ENCODE data around the gene PSKH1. TPM values are rescaled to one million over a fixed set of nuclear protein-coding genes. Genes with fewer than 3 reads are reported as not detected.

The PSKH1 gene
- total RNA-seq, 2 donors from 2014 or later, result 24.1 to 36.0 TPM

- Histone ChIP-seq H3K9me3 (no peaks in the 10 kb centered on the region), H3K36me3 (peaks cover 38% of the 10 kb centered on the region), H3K27me3 (replicated peaks; ENCODE audit: insufficient read depth) (no peaks in the 10 kb centered on the region), H3K4me3 (peak overlapping the region; percentile 95), H3K27ac (peak overlapping the region; percentile 69 to 79), H3K4me1 (ENCODE audit: control insufficient read depth in 1 of 2, low read depth in 2 of 2) (peaks cover 30 to 42% of the 10 kb centered on the region in 2 donors)
- TF ChIP-seq CTCF (IDR thresholded peaks at IDR 0.05), result no peak
- DNase-seq (ENCODE audit: low spot score) (no peak), ATAC-seq (ENCODE audit: insufficient number of reproducible peaks, low FRiP score, low read depth) (no peak)
These were observed 19.4 kb upstream of the PSKH1 start for GRCh38 chr16:67873435-67874370.

GRCh38 chr16:67874372-67874771, 18.7 kb upstream of the PSKH1 start:
- DNase-seq (ENCODE audit: low spot score), result no peak
- no peak for ATAC-seq (ENCODE audit: insufficient number of reproducible peaks, low FRiP score, low read depth)
- TF ChIP-seq CTCF (IDR thresholded peaks at IDR 0.05), result no peak
- Histone ChIP-seq H3K9me3 (no peaks in the 10 kb centered on the region), H3K27ac (no peak overlapping the region), H3K36me3 (peaks cover 43% of the 10 kb centered on the region), H3K4me1 (ENCODE audit: control insufficient read depth in 1 of 2, low read depth in 2 of 2) (peaks cover 25 to 35% of the 10 kb centered on the region in 2 donors), H3K4me3 (peak overlapping the region; percentile 95), H3K27me3 (replicated peaks; ENCODE audit: insufficient read depth) (no peaks in the 10 kb centered on the region)

GRCh38 chr16:67877064-67877463, 16.0 kb upstream of the PSKH1 start:
- DNase-seq (ENCODE audit: low spot score), result no peak
- H3K27me3 ChIP-seq (replicated peaks; ENCODE audit: insufficient read depth), result no peaks in the 10 kb centered on the region
- no peak for TF ChIP-seq CTCF (IDR thresholded peaks at IDR 0.05)
- peaks cover 22 to 27% of the 10 kb centered on the region in 2 donors for H3K4me1 ChIP-seq (ENCODE audit: control insufficient read depth in 1 of 2, low read depth in 2 of 2)
- no peak for ATAC-seq (ENCODE audit: insufficient number of reproducible peaks, low FRiP score, low read depth)
- H3K36me3 ChIP-seq, result peaks cover 59% of the 10 kb centered on the region
- H3K9me3 ChIP-seq, result no peaks in the 10 kb centered on the region
- H3K4me3 ChIP-seq, result no peak overlapping the region
- H3K27ac ChIP-seq, result no peak overlapping the region

GRCh38 chr16:67878232-67878631, 14.8 kb upstream of the PSKH1 start:
- no peak for ATAC-seq (ENCODE audit: insufficient number of reproducible peaks, low FRiP score, low read depth)
- H3K36me3 ChIP-seq, result peaks cover 68% of the 10 kb centered on the region
- no peaks in the 10 kb centered on the region for H3K27me3 ChIP-seq (replicated peaks; ENCODE audit: insufficient read depth)
- no peak for TF ChIP-seq CTCF (IDR thresholded peaks at IDR 0.05)
- DNase-seq (ENCODE audit: low spot score), result no peak
- no peaks in the 10 kb centered on the region for H3K9me3 ChIP-seq
- no peak overlapping the region for H3K27ac ChIP-seq
- H3K4me1 ChIP-seq (ENCODE audit: control insufficient read depth in 1 of 2, low read depth in 2 of 2), result peaks cover 16 to 20% of the 10 kb centered on the region in 2 donors
- no peak overlapping the region for H3K4me3 ChIP-seq

GRCh38 chr16:67878846-67879245, 14.2 kb upstream of the PSKH1 start:
- Histone ChIP-seq H3K27ac (no peak overlapping the region), H3K27me3 (replicated peaks; ENCODE audit: insufficient read depth) (no peaks in the 10 kb centered on the region), H3K36me3 (peaks cover 68% of the 10 kb centered on the region), H3K9me3 (no peaks in the 10 kb centered on the region), H3K4me3 (no peak overlapping the region), H3K4me1 (ENCODE audit: control insufficient read depth in 1 of 2, low read depth in 2 of 2) (peaks cover 14 to 21% of the 10 kb centered on the region in 2 donors)
- no peak for TF ChIP-seq CTCF (IDR thresholded peaks at IDR 0.05)
- DNase-seq (ENCODE audit: low spot score) (no peak), ATAC-seq (ENCODE audit: insufficient number of reproducible peaks, low FRiP score, low read depth) (no peak)

Measured in thoracic aorta (tissue), 2 donors.